ENCODE results near the gene HTT-AS.

HTT-AS gene

GRCh38 chr4:3017504-3017903 lies 56.8 kb downstream of the HTT-AS start:
- Histone ChIP-seq H3K27me3 (ENCODE audit: control insufficient read depth in 5 of 5, insufficient read depth in 4 of 5, low read length in 5 of 5) (no peaks in the 10 kb centered on the region), H3K9ac (ENCODE audit: low read length in 5 of 5) (no peak overlapping the region), H3K36me3 (ENCODE audit: control insufficient read depth in 5 of 5, insufficient read depth in 5 of 5, low read length in 5 of 5) (no peaks in the 10 kb centered on the region), H3K4me1 (ENCODE audit: control insufficient read depth in 5 of 5, insufficient read depth in 5 of 5, low read length in 5 of 5) (no peaks in the 10 kb centered on the region), H3K4me3 (ENCODE audit: low read depth in 1 of 5, low read length in 5 of 5) (no peak overlapping the region), H3K27ac (ENCODE audit: low read depth, low read length) (no peak overlapping the region), H3K9me3 (ENCODE audit: control insufficient read depth in 5 of 5, low read length in 5 of 5) (no peaks in the 10 kb centered on the region)

GRCh38 chr4:3016961-3017360 lies 57.4 kb downstream of the HTT-AS start:
- Histone ChIP-seq H3K4me1 (ENCODE audit: control insufficient read depth in 5 of 5, insufficient read depth in 5 of 5, low read length in 5 of 5) (no peaks in the 10 kb centered on the region), H3K36me3 (ENCODE audit: control insufficient read depth in 5 of 5, insufficient read depth in 5 of 5, low read length in 5 of 5) (no peaks in the 10 kb centered on the region), H3K9me3 (ENCODE audit: control insufficient read depth in 5 of 5, low read length in 5 of 5) (no peaks in the 10 kb centered on the region), H3K4me3 (ENCODE audit: low read depth in 1 of 5, low read length in 5 of 5) (no peak overlapping the region), H3K9ac (ENCODE audit: low read length in 5 of 5) (no peak overlapping the region), H3K27ac (ENCODE audit: low read depth, low read length) (no peak overlapping the region), H3K27me3 (ENCODE audit: control insufficient read depth in 5 of 5, insufficient read depth in 4 of 5, low read length in 5 of 5) (no peaks in the 10 kb centered on the region)

GRCh38 chr4:3013839-3014350 lies 60.4 kb downstream of the HTT-AS start:
- H3K27ac ChIP-seq (ENCODE audit: low read depth, low read length): no peak overlapping the region
- peaks cover 0 to 15% (median 11%) of the 10 kb centered on the region in 5 donors for H3K4me1 ChIP-seq (ENCODE audit: control insufficient read depth in 5 of 5, insufficient read depth in 5 of 5, low read length in 5 of 5)
- no peaks in the 10 kb centered on the region for H3K27me3 ChIP-seq (ENCODE audit: control insufficient read depth in 5 of 5, insufficient read depth in 4 of 5, low read length in 5 of 5)
- no peaks in the 10 kb centered on the region for H3K9me3 ChIP-seq (ENCODE audit: control insufficient read depth in 5 of 5, low read length in 5 of 5)
- no peak overlapping the region for H3K4me3 ChIP-seq (ENCODE audit: low read depth in 1 of 5, low read length in 5 of 5)
- H3K36me3 ChIP-seq (ENCODE audit: control insufficient read depth in 5 of 5, insufficient read depth in 5 of 5, low read length in 5 of 5): no peaks in the 10 kb centered on the region
- H3K9ac ChIP-seq (ENCODE audit: low read length in 5 of 5): no peak overlapping the region

Data from subcutaneous abdominal adipose tissue (tissue), 5 donors.